ENCODE measurements around the gene LRRC55. TPM values are rescaled to one million over a fixed set of nuclear protein-coding genes. Genes with fewer than 3 reads are reported as not detected.

The LRRC55 gene
- total and polyA plus RNA-seq, 2 experiments from 2014 or later, result 0.10 TPM; not detected in 1

- no peak overlapping the region for H3K27ac ChIP-seq
- 26% methylated on average over 3 of the region's 3 CpGs for WGBS (ENCODE audit: low lambda C conversion rate, missing lambda C conversion rate)
- no peak for DNase-seq (ENCODE audit: low spot score)
Measured at GRCh38 chr11:57203359-57203758, 21.6 kb downstream of the LRRC55 start.

DNA sequence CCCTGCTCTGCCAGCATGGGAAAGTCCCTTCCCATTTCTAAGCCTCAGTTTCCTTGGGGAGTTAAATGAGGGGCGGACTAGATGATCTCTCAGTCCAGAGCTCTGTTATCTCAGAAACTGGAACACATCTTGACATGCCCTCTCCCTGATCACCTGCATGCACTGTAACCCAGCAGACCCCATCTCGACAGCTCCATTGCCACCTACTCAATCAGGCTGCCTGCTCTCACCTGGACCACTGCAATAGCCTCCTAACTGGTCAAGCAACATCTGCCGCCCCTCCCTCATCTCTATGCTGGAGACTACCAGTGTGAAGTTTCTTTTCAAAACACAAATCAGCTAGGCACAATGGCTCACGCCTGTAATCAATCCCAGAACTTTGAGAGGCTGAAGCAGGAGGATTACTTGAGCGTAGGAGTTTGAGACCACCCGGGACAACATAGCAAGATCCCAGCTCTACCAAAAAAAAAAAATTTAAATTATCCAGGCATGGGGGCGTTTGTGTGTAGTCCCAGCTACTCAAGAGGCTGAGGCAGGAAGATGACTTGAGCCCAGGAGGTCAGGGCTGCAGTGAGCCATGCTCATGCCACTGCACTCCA, 22.2 kb downstream of the LRRC55 start:
- H4K20me1 ChIP-seq (ENCODE audit: insufficient read depth, poor library complexity, severe bottlenecking), result no peaks in the 10 kb centered on the region
- no peak overlapping the region for H2AFZ ChIP-seq
- no peaks in the 10 kb centered on the region for H3K36me3 ChIP-seq (replicated peaks; ENCODE audit: insufficient read depth, low read depth)
- H3K27me3 ChIP-seq, result no peaks in the 10 kb centered on the region
- TF ChIP-seq EZH2phosphoT487 (IDR thresholded peaks at IDR 0.05; ENCODE audit: low read depth, severe bottlenecking, unreplicated experiment), result no peak
- TF ChIP-seq EZH2 (IDR thresholded peaks at IDR 0.05; ENCODE audit: borderline replicate concordance), result no peak
- TF ChIP-seq CTCF (IDR thresholded peaks at IDR 0.05; ENCODE audit: poor library complexity), result no peak
- H3K4me2 ChIP-seq, result no peak overlapping the region
- H3K9me2 ChIP-seq (replicated peaks; ENCODE audit: insufficient read depth), result no peaks in the 10 kb centered on the region
- no peaks in the 10 kb centered on the region for H3K4me1 ChIP-seq (ENCODE audit: insufficient read depth)
- DNase-seq (ENCODE audit: low spot score), result no peak
- H3K4me3 ChIP-seq, result no peak overlapping the region
- 86% methylated on average over 7 of the region's 7 CpGs for WGBS (ENCODE audit: low lambda C conversion rate, missing lambda C conversion rate)
- no peak overlapping the region for H3K27ac ChIP-seq
- H3K79me2 ChIP-seq, result no peaks in the 10 kb centered on the region
- no peaks in the 10 kb centered on the region for H3K9me3 ChIP-seq (ENCODE audit: low read depth)

More at GRCh38 chr11:57203359-57203758, 21.6 kb downstream of the LRRC55 start:
- H3K4me2 ChIP-seq, result no peak overlapping the region
- no peaks in the 10 kb centered on the region for H3K9me3 ChIP-seq (ENCODE audit: low read depth)
- no peaks in the 10 kb centered on the region for H3K79me2 ChIP-seq
- no peaks in the 10 kb centered on the region for H3K4me1 ChIP-seq (ENCODE audit: insufficient read depth)
- no peak overlapping the region for H2AFZ ChIP-seq
- no peaks in the 10 kb centered on the region for H4K20me1 ChIP-seq (ENCODE audit: insufficient read depth, poor library complexity, severe bottlenecking)
- no peaks in the 10 kb centered on the region for H3K9me2 ChIP-seq (replicated peaks; ENCODE audit: insufficient read depth)
- H3K36me3 ChIP-seq (replicated peaks; ENCODE audit: insufficient read depth, low read depth), result no peaks in the 10 kb centered on the region
- no peaks in the 10 kb centered on the region for H3K27me3 ChIP-seq
- H3K4me3 ChIP-seq, result no peak overlapping the region
- TF ChIP-seq EZH2 (IDR thresholded peaks at IDR 0.05; ENCODE audit: borderline replicate concordance), result no peak
- TF ChIP-seq CTCF (IDR thresholded peaks at IDR 0.05; ENCODE audit: poor library complexity), result no peak
- no peak for TF ChIP-seq EZH2phosphoT487 (IDR thresholded peaks at IDR 0.05; ENCODE audit: low read depth, severe bottlenecking, unreplicated experiment)

DNA sequence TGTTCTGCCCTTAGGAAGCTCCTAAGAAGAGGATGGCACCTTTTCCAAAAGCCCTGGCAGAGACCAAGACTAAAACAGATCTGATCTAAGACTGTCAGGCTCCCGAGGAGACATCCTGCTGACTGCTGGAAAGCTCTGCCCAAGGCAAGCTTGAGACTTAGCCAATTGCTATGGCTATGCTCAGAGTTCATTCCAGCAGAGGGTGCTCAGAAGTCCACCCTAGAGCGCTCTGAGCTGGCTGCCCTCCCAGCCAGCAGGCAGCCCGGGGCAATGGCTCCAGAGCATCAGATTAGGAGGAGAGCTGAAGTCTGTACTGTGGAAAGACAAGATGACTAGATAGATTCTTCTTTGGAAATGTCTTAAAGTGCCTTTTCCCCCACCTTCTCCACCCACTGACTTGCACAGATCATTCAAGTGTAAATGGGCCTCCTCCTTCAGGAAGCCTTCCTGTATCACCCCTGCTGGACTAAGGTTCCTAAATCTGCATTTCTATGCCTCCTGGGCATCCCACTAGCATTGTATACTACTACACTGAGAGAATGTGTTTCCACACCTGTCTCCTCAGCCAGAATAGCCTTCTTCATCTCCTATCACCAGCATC, 23.4 kb downstream of the LRRC55 start:
- H3K4me2 ChIP-seq, result no peak overlapping the region
- H3K27me3 ChIP-seq, result no peaks in the 10 kb centered on the region
- no peaks in the 10 kb centered on the region for H3K36me3 ChIP-seq (replicated peaks; ENCODE audit: insufficient read depth, low read depth)
- no peaks in the 10 kb centered on the region for H3K9me2 ChIP-seq (replicated peaks; ENCODE audit: insufficient read depth)
- TF ChIP-seq CTCF (IDR thresholded peaks at IDR 0.05; ENCODE audit: poor library complexity) (peak; percentile 10), EZH2 (IDR thresholded peaks at IDR 0.05; ENCODE audit: borderline replicate concordance) (no peak)
- H3K9me3 ChIP-seq (ENCODE audit: low read depth), result no peaks in the 10 kb centered on the region
- no peak overlapping the region for H2AFZ ChIP-seq
- 28% methylated on average over 3 of the region's 3 CpGs for WGBS (ENCODE audit: low lambda C conversion rate, missing lambda C conversion rate)
- no peaks in the 10 kb centered on the region for H4K20me1 ChIP-seq (ENCODE audit: insufficient read depth, poor library complexity, severe bottlenecking)
- peak; percentile 28 for DNase-seq (ENCODE audit: low spot score)
- no peaks in the 10 kb centered on the region for H3K79me2 ChIP-seq
- no peak overlapping the region for H3K4me3 ChIP-seq
- H3K4me1 ChIP-seq (ENCODE audit: insufficient read depth), result no peaks in the 10 kb centered on the region
- no peak overlapping the region for H3K27ac ChIP-seq

Data from hepatocyte (in vitro differentiated cells).